ENCODE measurements around the gene HOTAIR.

HOTAIR gene

GRCh38 chr12:53944907-53945847 is 29.6 kb downstream of the HOTAIR start:
- DNase-seq (ENCODE audit: low spot score): no peak

DNA sequence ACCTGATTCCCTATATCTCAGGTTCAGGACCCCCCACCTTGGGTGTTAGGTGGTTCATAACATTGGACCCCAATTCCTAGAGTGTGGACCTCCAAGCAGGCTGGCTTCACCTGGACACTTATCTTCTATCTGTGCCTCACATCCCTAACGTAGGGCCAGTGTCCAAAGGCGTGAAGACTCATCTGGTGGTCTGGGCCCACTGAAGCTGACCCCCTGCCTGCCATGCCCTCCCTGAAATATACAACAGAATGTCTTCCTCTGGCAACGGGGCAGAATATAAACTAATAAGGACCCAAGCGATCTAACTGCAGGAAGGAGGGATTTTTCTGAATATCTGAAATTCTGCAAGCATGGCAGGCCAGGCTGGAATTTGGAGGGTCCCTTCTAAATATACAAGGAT is 30.5 kb downstream of the HOTAIR start:
- DNase-seq (ENCODE audit: low spot score): no peak

DNA sequence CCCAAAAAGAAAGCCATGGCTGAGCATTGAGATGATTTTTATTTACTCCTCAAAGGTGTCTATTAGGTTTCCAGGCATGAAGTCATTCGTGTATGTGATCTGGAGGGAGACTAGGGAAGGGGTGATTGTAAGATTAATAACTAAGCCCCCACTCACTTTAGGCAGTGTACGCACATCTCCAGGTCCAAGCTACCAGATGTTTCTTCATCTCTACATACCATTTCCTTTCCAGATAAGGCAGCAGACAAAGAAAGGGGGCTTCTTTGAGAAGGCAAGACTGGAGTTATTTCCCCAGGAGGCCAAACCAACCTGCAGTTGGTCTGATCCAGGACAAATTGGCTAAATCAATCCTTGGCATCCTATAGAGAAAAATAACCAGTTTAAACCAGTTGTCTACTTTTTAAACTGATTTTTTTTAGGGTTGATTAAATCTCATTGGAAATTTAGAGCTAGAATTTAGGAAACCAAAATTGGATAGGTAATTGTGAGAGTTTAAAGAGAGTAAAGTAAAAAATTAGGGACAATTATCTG is 32.2 kb downstream of the HOTAIR start:
- no peak for DNase-seq (ENCODE audit: low spot score)

DNA sequence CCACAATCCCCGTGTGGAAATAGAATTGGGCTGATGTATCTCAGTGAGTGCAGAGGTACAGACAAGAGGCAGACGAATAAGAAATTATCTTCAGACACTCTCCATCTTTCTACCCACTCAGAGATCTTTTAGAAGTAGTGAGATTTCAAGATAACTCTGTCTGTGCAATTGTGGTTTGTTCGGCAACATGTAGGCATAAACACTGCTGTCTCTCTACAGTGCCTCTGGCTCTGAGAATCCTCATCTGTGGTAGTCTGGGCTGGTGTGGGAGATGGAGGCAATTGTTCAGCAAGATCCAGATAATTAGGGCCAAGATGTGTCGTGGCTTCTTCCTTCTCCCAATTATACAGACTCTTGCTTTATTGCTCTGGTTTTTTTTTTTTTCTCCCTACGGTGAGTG is 33.0 kb downstream of the HOTAIR start:
- DNase-seq (ENCODE audit: low spot score): no peak

DNA sequence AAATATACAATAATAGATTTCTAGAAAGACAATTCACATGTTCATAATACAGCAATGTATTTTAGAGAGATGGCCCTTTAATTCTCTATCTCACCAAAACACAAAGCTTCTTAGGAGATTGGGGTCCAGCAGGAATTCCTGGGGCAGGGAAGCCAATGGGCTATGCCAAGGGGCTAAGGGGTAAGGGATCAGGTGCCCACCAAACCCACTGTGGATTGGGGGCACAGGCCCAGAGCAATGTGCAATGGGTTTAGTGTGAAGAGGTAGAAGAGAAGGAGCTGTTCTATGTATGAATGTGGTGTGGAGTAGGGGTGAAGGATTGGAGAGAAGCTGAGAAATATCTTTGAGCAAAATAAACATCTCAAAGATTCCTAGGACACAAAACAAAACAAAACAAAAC is 33.6 kb downstream of the HOTAIR start:
- no peak for DNase-seq (ENCODE audit: low spot score)

- no peak for DNase-seq (ENCODE audit: low spot score)
These were observed 34.2 kb downstream of the HOTAIR start for GRCh38 chr12:53940443-53941014.

GRCh38 chr12:53939141-53940108 is 35.3 kb downstream of the HOTAIR start:
- no peak for DNase-seq (ENCODE audit: low spot score)

DNA sequence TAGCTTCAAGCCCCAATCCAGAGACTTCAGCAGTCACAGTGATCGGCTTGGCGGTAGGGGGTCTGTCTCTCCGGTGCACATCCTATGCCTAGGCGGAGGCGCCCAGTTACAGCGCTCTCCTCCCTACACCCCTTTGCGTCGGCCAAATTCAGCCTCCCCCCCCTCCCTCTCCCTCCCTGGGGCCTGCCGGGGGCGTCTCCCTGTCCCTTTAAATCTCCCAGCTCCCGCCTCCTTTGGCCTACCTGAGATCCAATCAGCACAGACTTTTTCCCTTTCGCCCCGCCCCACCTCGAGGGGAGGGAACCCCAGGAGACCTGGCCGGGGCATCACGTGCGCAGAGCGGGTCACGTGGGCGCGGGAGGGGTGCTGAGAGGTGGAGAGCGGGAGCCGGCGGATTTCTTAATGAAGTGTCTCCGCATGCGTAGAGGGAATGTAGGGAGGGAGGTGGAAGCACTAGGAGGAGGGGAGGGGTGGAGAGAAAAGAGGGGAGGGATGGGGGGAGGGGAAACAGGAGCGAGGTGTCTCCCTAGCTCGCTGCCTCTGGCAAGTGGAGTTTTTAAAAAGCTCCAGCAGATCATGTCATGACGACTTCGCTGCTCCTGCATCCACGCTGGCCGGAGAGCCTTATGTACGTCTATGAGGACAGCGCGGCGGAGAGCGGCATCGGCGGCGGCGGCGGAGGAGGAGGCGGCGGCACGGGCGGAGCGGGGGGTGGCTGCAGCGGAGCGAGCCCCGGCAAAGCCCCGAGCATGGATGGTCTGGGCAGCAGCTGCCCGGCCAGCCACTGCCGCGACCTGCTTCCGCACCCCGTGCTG is 36.2 kb downstream of the HOTAIR start, which contains the start of gene HOXC13:
HOXC13 (plus strand) TSS at position 506 of the 815 bp plus-strand sequence; CDS start at position 582, 76 bp downstream.
- no peak for DNase-seq (ENCODE audit: low spot score)

- DNase-seq (ENCODE audit: low spot score): no peak
These were observed 37.0 kb downstream of the HOTAIR start for GRCh38 chr12:53937596-53938325.

- no peak for DNase-seq (ENCODE audit: low spot score)
These were observed 37.7 kb downstream of the HOTAIR start for GRCh38 chr12:53937099-53937498.

GRCh38 chr12:53935383-53936341 is 39.1 kb downstream of the HOTAIR start:
- DNase-seq (ENCODE audit: low spot score): no peak

- DNase-seq (ENCODE audit: low spot score): no peak
These were observed 41.8 kb downstream of the HOTAIR start for GRCh38 chr12:53932915-53933314.

- DNase-seq (ENCODE audit: low spot score): no peak
These were observed 42.7 kb downstream of the HOTAIR start for GRCh38 chr12:53931844-53932581.

DNA sequence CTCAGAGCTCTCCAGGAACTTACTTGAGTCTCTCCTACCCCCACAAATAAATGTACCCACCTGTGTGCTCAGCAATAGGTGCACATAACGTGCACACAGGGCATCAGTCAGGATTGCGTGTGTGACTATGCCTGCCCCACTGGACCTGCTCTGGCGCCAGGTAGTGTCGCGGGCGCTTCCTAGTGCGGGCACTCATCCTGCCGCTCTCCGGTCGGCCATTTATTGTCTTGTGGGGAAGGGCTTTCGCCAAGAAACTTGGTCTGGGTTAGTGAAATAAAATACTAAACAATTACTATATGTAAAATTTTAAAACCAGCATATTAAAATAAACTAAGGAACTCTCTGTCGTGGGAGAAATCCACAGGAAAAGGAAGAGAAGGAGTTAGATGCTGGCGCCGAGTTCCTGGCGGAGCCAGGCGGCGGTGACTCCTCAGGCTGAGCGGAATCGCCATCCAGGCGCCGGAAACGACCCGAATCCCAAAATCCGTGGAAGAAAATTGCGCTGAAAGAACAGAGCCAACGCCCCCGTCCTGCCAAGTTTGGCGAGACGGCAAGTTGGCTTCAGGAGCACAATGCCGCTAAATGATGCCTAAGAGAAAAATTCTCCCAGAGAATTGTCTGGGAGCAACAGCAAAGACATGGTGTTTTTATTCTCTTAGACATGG is 44.0 kb downstream of the HOTAIR start:
- DNase-seq (ENCODE audit: low spot score): no peak

DNA sequence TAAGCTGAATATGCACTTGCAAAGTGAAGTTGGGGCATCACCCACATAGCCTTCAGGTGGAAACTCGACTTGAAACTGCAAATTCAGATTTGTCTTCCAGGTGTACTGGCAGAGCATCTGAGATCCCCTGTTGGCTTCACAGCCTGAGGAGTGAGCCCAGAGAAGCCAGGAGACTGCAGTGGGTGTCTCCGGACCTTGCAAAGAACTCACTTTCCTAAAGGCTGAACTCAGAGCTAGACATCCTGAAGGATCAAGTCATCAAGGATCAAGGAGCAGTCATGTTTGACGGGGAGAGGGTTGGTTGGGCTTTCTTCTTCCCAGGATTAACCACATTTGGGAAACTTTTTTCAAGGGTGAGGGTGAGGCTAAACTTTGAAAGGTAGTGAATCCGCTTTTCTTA is 45.2 kb downstream of the HOTAIR start:
- DNase-seq (ENCODE audit: low spot score): no peak

DNA sequence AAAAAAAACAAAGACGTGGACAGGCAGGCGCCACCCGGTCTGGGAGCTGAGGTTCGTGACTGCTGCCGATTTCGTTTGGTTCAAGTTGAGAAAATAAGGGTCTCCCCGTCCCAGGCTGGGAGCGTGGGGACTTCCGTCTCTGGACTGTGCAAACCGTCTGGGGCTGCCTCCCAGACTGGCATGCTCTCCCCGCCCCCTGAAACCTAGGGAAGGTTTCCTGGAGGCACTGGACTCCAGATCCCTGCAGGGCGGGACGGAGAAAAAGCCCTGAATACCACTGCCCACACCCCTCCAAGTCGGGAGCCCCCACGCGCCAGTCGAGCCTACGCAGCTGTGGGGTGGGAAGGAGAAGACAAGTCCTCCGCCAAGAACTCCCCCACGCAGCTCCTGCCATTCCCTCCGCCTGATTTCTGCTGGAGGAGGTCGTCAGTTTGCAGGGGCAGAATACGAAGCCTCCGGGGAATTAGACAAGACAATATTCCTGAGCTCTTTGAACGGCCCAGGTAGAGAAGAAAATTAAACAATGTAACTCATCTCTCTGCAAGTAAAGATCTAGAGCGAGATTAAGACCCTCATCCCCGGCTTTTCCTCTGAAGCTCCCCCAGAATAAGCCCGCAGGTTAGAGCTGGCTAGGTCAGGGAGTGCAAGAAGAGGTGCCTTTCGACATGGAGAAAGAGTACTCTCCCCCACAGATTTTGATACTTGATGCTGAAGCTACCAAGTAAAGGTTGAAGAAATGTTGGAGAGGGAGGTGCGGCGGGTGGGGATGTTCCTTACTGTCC is 46.5 kb downstream of the HOTAIR start:
- DNase-seq (ENCODE audit: low spot score): no peak
